Loucy (cell line): Measurements from ENCODE around the gene EIF2S3.

Experiments
- EZH2phosphoT487 ChIP-seq: fragments of 200-600 bp; IDR thresholded peaks from 2 replicates; pipeline ENCODE4 v1.6.1; 2018; ENCODE audit warnings: antibody characterized with exemption, mild to moderate bottlenecking, moderate library complexity, borderline replicate concordance
- TF ChIP-seq, protein P1 (sequence below): fragments of 200-600 bp; sonication (generic); conservative IDR thresholded peaks from 2 replicates; pipeline ENCODE4 v1.5.1; 2014; ENCODE audit warnings: mild to moderate bottlenecking, antibody characterized with exemption, low read length

- TF ChIP-seq, protein P1, sequence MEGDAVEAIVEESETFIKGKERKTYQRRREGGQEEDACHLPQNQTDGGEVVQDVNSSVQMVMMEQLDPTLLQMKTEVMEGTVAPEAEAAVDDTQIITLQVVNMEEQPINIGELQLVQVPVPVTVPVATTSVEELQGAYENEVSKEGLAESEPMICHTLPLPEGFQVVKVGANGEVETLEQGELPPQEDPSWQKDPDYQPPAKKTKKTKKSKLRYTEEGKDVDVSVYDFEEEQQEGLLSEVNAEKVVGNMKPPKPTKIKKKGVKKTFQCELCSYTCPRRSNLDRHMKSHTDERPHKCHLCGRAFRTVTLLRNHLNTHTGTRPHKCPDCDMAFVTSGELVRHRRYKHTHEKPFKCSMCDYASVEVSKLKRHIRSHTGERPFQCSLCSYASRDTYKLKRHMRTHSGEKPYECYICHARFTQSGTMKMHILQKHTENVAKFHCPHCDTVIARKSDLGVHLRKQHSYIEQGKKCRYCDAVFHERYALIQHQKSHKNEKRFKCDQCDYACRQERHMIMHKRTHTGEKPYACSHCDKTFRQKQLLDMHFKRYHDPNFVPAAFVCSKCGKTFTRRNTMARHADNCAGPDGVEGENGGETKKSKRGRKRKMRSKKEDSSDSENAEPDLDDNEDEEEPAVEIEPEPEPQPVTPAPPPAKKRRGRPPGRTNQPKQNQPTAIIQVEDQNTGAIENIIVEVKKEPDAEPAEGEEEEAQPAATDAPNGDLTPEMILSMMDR: no peak
- TF ChIP-seq EZH2phosphoT487: no peak
These were observed 39.0 kb downstream of the EIF2S3 start for GRCh38 chrX:24093746-24094145.
